GM23248 (cell line): ENCODE measurements around the gene NOL6. TPM values are rescaled to one million over a fixed set of nuclear protein-coding genes. Genes with fewer than 3 reads are reported as not detected.
"Not testable (repeated sequence)": the region's sequence is repeated elsewhere in the genome, so short reads cannot be mapped to it uniquely, and the experiment has no call there.

Experiments
- DNase-seq: peaks from one replicate; pipeline ENCODE4 v3.0.0-alpha.2; 2015
- H2AFZ ChIP-seq: fragments of 200-600 bp; sonication (generic); 2 replicates; pipeline ENCODE4 v1.6.1; 2016; ENCODE audit warnings: antibody characterized with exemption
- H3F3A ChIP-seq: fragments of 200-600 bp; sonication (generic); 2 replicates; pipeline ENCODE4 v1.6.1; 2016; ENCODE audit warnings: mild to moderate bottlenecking, antibody characterized with exemption, mixed run types; ENCODE audit not compliant: insufficient read depth
- H3K27ac ChIP-seq: fragments of 200-600 bp; sonication (generic); 2 replicates; pipeline ENCODE4 v1.5.1; 2016; ENCODE audit warnings: mild to moderate bottlenecking
- H3K27me3 ChIP-seq: fragments of 200-600 bp; sonication (generic); replicated peaks from 2 replicates; pipeline ENCODE4 v1.6.1; 2016; ENCODE audit warnings: mild to moderate bottlenecking; ENCODE audit not compliant: insufficient read depth
- H3K36me3 ChIP-seq: fragments of 200-600 bp; sonication (generic); 2 replicates; pipeline ENCODE4 v1.6.1; 2016; ENCODE audit warnings: low read depth, mild to moderate bottlenecking
- H3K4me1 ChIP-seq: fragments of 200-600 bp; sonication (generic); 2 replicates; pipeline ENCODE4 v1.6.1; 2016; ENCODE audit warnings: mild to moderate bottlenecking; ENCODE audit not compliant: insufficient read depth
- H3K4me2 ChIP-seq: fragments of 200-600 bp; sonication (generic); one replicate; pipeline ENCODE4 v1.6.1; 2016; ENCODE audit warnings: mild to moderate bottlenecking; ENCODE audit not compliant: unreplicated experiment
- H3K4me3 ChIP-seq: fragments of 200-600 bp; sonication (generic); 2 replicates; pipeline ENCODE4 v1.5.1; 2016; ENCODE audit warnings: mild to moderate bottlenecking
- H3K79me2 ChIP-seq: fragments of 200-600 bp; sonication (generic); 2 replicates; pipeline ENCODE4 v1.6.1; 2016; ENCODE audit warnings: mild to moderate bottlenecking; ENCODE audit not compliant: insufficient read depth
- H3K9ac ChIP-seq: fragments of 200-600 bp; sonication (generic); 2 replicates; pipeline ENCODE4 v1.6.1; 2016; ENCODE audit warnings: mild to moderate bottlenecking
- H3K9me2 ChIP-seq: fragments of 200-600 bp; sonication (generic); 2 replicates; pipeline ENCODE4 v1.6.1; 2016; ENCODE audit warnings: mixed run types, mild to moderate bottlenecking, moderate library complexity; ENCODE audit not compliant: insufficient read depth
- H3K9me3 ChIP-seq: fragments of 200-600 bp; sonication (generic); one replicate; pipeline ENCODE4 v1.6.1; 2017; ENCODE audit warnings: low read depth
- H4K20me1 ChIP-seq: fragments of 200-600 bp; sonication (generic); 2 replicates; pipeline ENCODE4 v1.6.0; 2016; ENCODE audit not compliant: insufficient read depth
- EZH2 ChIP-seq: fragments of 200-600 bp; sonication (generic); IDR thresholded peaks from 2 replicates; pipeline ENCODE4 v1.6.1; 2018; ENCODE audit warnings: antibody characterized with exemption, mild to moderate bottlenecking; ENCODE audit not compliant: insufficient read depth, poor library complexity, severe bottlenecking
- EZH2phosphoT487 ChIP-seq: fragments of 200-600 bp; sonication (generic); IDR thresholded peaks from 2 replicates; pipeline ENCODE4 v1.6.1; 2018; ENCODE audit warnings: antibody characterized with exemption, moderate library complexity, mild to moderate bottlenecking, low read depth; ENCODE audit not compliant: insufficient read depth
- WGBS, 2 experiments: methylation state at CpG; one replicate each; pipeline ENCODE4 v1.1.6; 2015 to 2017; ENCODE audit warnings: low lambda C conversion rate in 2 of 2, low coverage in 1 of 2; ENCODE audit errors: missing lambda C conversion rate in 2 of 2; 5-methylcytosine and 5-hydroxymethylcytosine counted together
- in situ Hi-C: fragments of 300-500 bp; cut with MboI; formaldehyde crosslinking; loops from 2 replicates; pipeline ENCODE4 v1.15.0; 2020
- polyA plus RNA-seq: library from polyadenylated mRNA; unstranded; fragments of >200 nt; fragmentation: Nextera tagmentation; extraction: Ambion mirVana; gene quantifications from 2 replicates; pipeline ENCODE4 v1.2.1, GENCODE V29; 2016
- total RNA-seq: library from RNA; depleted of rRNA; stranded (reverse); fragments of >200 nt; shearing (Covaris generic); gene quantifications from 2 replicates; pipeline ENCODE4 v1.2.3, GENCODE V29; 2014; rRNA removed

Gene NOL6, protein sequence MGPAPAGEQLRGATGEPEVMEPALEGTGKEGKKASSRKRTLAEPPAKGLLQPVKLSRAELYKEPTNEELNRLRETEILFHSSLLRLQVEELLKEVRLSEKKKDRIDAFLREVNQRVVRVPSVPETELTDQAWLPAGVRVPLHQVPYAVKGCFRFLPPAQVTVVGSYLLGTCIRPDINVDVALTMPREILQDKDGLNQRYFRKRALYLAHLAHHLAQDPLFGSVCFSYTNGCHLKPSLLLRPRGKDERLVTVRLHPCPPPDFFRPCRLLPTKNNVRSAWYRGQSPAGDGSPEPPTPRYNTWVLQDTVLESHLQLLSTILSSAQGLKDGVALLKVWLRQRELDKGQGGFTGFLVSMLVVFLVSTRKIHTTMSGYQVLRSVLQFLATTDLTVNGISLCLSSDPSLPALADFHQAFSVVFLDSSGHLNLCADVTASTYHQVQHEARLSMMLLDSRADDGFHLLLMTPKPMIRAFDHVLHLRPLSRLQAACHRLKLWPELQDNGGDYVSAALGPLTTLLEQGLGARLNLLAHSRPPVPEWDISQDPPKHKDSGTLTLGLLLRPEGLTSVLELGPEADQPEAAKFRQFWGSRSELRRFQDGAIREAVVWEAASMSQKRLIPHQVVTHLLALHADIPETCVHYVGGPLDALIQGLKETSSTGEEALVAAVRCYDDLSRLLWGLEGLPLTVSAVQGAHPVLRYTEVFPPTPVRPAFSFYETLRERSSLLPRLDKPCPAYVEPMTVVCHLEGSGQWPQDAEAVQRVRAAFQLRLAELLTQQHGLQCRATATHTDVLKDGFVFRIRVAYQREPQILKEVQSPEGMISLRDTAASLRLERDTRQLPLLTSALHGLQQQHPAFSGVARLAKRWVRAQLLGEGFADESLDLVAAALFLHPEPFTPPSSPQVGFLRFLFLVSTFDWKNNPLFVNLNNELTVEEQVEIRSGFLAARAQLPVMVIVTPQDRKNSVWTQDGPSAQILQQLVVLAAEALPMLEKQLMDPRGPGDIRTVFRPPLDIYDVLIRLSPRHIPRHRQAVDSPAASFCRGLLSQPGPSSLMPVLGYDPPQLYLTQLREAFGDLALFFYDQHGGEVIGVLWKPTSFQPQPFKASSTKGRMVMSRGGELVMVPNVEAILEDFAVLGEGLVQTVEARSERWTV
- total RNA-seq, result 27.9 and 31.2 TPM in 2 replicates
- polyA plus RNA-seq, result 18.0 and 19.4 TPM in 2 replicates

DNA sequence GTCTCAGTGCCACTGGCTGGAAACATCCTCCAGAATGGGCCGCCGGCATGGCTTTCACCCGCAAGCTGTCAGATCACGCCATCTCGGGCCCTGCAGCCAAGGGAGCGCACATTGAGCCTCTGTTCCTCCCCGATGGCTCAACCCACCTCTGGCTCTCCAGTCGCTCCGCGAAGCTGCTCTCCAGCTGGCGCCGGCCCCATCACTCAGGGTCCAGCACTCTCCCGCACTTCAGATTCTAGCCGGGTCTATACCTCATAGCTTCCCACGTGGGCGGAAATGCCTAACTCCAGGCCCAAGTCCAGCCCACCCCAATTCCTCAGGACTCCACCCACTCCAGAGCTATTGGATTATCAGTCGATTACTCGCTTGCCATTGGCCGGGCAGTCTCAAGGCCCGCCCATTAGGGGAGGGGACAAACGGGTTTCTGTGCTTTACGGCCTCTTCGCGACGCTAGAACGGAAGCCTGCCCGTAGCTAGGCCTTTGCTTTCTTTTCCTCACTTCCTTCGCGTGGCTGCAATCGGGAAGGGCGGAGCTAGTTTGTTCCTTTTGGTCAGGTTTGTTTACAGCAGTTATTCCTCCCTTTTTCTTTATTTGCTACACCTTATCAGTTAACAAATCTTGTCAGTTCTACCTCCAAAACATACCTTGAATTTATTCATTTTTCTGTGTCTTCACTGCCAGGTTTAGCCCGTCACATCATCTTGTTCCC lies at the start of gene NOL6:
NOL6 (minus strand) TSS at position 282 of the 710 bp plus-strand sequence; CDS start at position 200, 82 bp downstream.
- Histone ChIP-seq H4K20me1 (no peaks in the 10 kb centered on the region), H3K27ac (peak within 1 kb of the TSS; percentile 74)
- in situ Hi-C loops, result loop anchor here (25.0 kb wide), 1 partner anchor 386 kb away; the partner anchor contains the start of gene SMU1

DNA sequence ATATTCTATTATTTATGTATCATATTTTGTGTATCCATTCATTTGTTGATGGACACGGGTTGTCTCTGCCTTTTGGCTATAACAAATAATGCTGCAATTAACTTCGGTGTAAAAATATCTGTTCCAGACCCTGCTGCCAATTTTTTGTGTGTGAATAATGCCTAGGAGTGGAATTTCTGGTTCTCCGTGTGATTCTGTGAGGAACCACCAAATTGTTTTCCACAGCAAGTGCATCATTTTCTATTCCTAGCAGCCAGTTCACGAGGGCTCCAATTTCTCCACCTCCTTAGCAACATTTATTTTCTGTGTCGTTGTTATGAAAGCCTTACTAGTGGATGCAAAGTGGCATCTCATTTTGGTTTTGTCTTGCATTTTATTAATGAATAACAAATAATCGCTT lies 48.1 kb upstream of the NOL6 start:
- H3K9me2 ChIP-seq, H3K79me2 ChIP-seq, H3K4me1 ChIP-seq, H3K4me3 ChIP-seq, H3K27me3 ChIP-seq, in situ Hi-C loops, H3K27ac ChIP-seq, H4K20me1 ChIP-seq, DNase-seq, H3K4me2 ChIP-seq, H3K9ac ChIP-seq, H2AFZ ChIP-seq, H3K36me3 ChIP-seq, H3F3A ChIP-seq, H3K9me3 ChIP-seq: not testable (repeated sequence)
- WGBS, 2 experiments, result 38 to 42% methylated on average over 6 of the region's 6 CpGs

More for the DNA sequence above, at the start of gene NOL6:
- Histone ChIP-seq H3K9me2 (no peaks in the 10 kb centered on the region), H3K4me1 (peaks cover 18% of the 10 kb centered on the region; the same call in 1 of the 2 replicates), H3K9me3 (no peaks in the 10 kb centered on the region), H3K27me3 (no peaks in the 10 kb centered on the region), H3K9ac (peak within 1 kb of the TSS; percentile 91), H3K36me3 (peaks cover 7% of the 10 kb centered on the region; the same call in 1 of the 2 replicates), H3K79me2 (peaks cover 38% of the 10 kb centered on the region), H3K4me3 (peak within 1 kb of the TSS; percentile 94), H3K4me2 (peak within 1 kb of the TSS; percentile 96), H2AFZ (peak within 1 kb of the TSS; percentile 84), H3F3A (no peaks in the 10 kb centered on the region)
- no peak for TF ChIP-seq EZH2
- no peak for TF ChIP-seq EZH2phosphoT487
- peak; percentile 100 for DNase-seq
- 0 to 1% methylated on average over 31 to 32 of the region's 32 CpGs for WGBS, 2 experiments

GRCh38 chr9:33517934-33518577 lies 44.3 kb upstream of the NOL6 start:
- H2AFZ ChIP-seq, H3K9me2 ChIP-seq, H3K4me3 ChIP-seq, H3K9me3 ChIP-seq, H3K79me2 ChIP-seq, in situ Hi-C loops, H4K20me1 ChIP-seq, H3K27me3 ChIP-seq, H3F3A ChIP-seq, H3K4me1 ChIP-seq, H3K36me3 ChIP-seq: not testable (repeated sequence)
- 19 to 23% methylated on average over 6 of the region's 6 CpGs for WGBS, 2 experiments
- H3K9ac ChIP-seq, result peak overlapping the region; percentile 40; the same call in 1 of the 2 replicates
- DNase-seq, result peak; percentile 87
- H3K4me2 ChIP-seq, result peak overlapping the region; percentile 43
- peak overlapping the region; percentile 66 for H3K27ac ChIP-seq
